GM18520 (cell line): ENCODE results near the gene CD48.
"Not testable (repeated sequence)": the region's sequence is repeated elsewhere in the genome, so short reads cannot be mapped to it uniquely, and the experiment has no call there.

Experiments used
- ATAC-seq: cut with Tn5 transposase; IDR thresholded peaks from one replicate; pipeline ENCODE4 v1.9.1; 2021; ENCODE audit not compliant: unreplicated experiment

The CD48 gene

DNA sequence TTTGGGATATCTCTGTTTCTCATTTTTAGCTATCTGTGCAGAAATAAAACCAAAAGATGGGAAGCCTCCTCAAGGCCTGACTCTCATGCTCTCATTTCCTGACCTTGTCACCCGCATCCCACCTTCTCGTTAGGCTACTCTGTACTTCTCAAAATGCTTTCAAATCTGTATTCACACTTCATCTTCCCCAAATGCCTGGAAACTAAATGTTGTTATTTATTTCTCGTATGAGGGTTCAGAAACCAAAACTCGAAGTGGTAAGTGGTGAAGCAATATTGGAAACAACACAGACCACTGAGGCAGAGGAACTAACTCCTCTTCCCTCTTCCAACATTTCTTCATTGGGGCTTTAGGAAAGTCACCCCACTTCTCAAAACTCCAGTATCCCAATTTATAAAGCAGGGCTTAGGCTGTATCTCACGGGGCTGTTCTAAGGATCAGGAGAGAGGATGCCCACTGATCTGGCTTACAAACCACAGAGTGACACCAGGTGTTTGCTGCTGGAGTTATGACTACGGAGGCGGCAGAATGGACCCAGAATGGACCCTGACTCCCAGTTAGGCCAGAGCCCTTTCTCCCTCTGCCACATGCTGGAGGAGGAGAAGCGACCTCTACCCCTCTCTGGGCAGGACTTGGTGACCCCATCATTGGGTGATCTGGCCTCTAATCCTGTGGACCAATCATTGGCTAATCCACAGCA is 31.0 kb upstream of the CD48 start:
- no peak for ATAC-seq

DNA sequence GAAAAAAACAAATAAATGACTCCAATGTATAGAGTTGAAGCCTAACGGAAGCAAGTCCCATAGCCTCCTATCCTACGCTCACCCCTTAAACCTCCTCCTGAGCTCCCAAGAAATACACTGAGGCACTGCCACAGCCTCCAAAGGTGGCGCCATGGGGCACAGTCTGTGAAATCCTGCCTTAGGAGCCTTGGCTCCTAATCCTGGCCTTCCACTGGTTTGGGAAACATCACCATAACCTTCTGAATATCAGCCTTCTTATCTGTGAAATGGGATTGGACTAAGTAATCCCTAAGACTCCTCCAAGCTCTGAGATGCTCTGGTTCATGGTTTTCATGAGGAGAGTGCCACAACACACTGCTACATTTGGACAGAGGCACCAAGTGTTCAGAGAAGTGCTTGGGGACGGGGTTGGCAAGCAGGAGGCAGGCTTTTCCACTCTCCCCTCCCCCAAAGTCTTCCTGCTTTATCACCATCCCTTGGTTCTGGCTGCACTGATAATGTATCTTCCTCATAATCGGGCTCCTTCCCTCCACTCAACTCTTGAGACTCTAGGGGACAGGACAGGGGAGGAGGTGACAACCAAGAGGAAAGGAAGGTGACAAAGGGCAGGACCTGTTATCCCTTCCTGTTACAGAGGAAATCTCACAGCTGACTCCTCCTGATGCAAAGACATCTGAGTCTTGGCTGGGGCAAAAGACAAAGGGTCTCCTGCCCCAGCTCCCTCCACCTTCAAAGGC is 30.2 kb upstream of the CD48 start:
- ATAC-seq, result no peak

DNA sequence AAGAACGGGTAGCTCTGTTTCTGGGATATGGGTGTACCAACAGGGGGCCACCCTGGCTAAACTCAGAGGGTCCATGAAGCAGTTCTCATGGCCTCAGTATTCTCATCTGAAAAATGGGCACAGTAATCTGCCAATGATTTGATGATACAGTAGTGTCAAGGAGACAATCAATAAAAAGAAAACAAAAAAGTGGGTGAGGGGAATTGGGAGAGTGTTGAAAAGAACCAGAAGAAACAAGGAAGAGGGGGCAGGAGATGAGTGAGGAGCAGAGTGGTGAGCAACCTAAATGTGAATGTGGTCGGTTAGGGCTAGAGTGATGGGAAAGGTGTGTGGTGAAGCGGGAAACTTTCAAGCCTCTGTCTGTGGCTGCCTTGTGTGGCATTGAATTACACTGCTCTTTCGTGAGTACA is 29.5 kb upstream of the CD48 start:
- no peak for ATAC-seq

DNA sequence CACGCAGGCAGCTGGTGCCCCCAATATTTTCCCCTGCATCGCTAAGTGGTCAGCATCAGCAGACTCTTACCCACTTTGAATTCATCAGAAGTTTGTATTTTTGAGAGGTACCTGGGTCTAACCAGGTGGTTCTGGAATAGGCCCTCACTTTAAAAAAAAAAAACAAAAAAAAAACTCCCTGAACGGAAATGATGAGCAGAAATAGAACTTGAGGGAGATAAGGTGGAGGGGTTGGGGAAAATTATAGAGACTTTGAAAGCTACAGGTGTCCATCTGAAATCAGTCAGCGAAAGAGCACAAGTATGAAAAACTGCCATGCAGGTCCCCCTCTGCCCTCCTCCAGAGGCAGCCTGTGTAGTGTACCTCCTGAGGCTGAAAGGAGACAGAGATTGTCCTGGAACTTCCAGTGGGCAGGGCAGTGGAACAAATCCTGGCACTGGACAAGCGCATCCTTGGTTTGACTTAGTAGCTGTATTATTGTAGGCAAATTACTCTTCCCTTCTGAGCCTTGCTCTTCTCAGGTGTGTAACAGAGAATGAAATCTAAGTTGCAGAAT is 28.6 kb upstream of the CD48 start:
- no peak for ATAC-seq

- peak; percentile 31 for ATAC-seq
Measured at GRCh38 chr1:160739098-160739511, 27.5 kb upstream of the CD48 start, which contains the start of gene SLAMF7. Gene SLAMF7 (plus strand): TSS chr1:160739247. CDS start chr1:160739302, 55 bp downstream.

DNA sequence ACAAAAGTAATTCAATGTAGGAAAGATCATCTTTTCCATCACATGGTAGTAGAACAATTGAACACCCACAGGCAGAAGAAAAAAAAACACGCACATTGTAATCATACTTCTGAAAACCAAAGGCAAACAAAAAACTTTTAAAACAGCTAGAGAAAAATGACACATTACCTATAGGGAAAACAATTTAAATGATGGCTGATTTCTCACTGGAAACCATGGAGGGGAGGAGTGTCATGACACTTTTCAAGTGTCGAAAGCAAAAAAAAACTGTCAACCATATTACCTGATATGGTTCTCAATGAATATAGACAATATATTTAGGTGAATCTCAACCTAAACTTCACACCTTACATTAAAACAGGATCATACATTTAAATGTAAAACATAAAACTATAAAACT is 26.6 kb upstream of the CD48 start:
- no peak for ATAC-seq

DNA sequence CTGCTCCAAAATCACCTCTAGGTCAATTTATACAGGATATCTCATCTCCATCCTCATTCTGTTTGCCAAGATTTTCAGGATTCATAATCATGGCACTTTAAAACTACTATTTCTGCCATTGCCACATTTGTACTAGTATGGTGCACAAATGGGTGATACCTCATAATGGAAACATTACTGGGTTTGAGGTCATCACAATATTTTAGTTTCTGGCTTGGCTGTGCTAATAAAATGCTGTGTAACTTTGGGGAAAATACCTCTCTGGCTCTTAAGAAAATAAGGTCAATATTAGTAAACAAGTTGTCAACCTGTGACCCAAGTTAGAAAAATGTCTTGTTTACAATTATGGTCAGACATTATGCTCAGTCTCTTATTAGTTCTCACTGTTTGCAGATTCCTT is 22.7 kb upstream of the CD48 start:
- no peak for ATAC-seq

- no peak for ATAC-seq
Measured at GRCh38 chr1:160733898-160734297, 22.3 kb upstream of the CD48 start.

- ATAC-seq, result no peak
Measured at GRCh38 chr1:160731990-160732389, 20.4 kb upstream of the CD48 start.

DNA sequence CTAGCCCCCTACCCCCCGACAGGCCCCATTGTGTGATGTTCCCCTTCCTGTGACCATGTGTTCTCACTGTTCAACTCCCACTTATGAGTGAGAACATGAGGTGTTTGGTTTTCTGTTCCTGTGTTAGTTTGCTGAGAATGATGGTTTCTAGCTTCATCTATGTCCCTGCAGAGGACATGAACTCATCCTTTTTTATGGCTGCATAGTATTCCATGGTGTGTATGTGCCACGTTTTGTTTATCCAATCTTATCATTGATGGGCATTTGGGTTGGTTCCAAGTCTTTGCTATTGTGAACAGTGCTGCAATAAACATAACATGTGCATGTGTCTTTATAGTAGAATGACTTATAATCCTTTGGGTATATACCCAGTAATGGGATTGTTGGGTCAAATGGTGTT is 19.9 kb upstream of the CD48 start:
- ATAC-seq, result not testable (repeated sequence)

DNA sequence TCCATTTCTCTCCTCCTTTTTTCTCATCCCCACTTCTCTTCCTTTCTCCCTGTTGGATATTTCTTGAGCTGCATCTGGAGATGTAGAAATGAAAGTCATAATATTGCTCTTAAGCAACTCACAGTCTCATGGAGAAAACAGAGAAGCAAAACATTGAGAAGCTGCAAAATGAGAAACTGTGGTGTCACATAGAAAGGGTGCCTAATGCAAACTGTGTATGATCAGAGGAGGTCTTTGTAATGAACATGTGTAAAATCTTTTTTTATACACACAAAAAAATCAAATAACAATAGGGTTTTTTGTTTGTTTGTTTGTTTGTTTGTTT is 15.7 kb upstream of the CD48 start:
- ATAC-seq, result no peak

- peak; percentile 46 for ATAC-seq
Measured at GRCh38 chr1:160726498-160727315, 15.1 kb upstream of the CD48 start.

- ATAC-seq, result peak; percentile 18
Measured at GRCh38 chr1:160726114-160726497, 14.5 kb upstream of the CD48 start.

- no peak for ATAC-seq
Measured at GRCh38 chr1:160724465-160725242, 13.0 kb upstream of the CD48 start.

- ATAC-seq, result no peak
Measured at GRCh38 chr1:160723332-160723731, 11.7 kb upstream of the CD48 start.

DNA sequence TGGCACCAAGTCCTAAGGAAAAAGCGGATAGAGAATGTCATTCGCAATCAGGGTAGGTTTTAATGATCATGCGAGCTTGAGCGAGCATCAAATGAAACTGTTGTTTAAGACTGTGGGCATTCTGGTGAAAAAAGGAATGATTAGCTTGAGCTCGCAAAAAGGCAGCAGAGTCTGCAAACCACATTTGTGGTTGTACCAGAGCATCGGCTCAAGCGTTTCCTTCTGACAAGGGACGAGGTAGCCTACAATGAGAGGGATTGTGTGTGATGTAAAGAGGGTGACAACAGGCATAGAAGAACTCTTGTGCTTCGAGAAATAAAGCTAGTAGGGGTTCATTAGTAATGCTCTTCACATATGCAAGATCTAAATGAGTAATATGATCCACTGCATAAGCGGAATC is 11.1 kb upstream of the CD48 start:
- no peak for ATAC-seq

- ATAC-seq, result no peak
Measured at GRCh38 chr1:160721473-160721872, 9.9 kb upstream of the CD48 start.

GRCh38 chr1:160720356-160721085 is 8.9 kb upstream of the CD48 start:
- ATAC-seq, result no peak

- ATAC-seq, result no peak
Measured at GRCh38 chr1:160718210-160718609, 6.6 kb upstream of the CD48 start.

- ATAC-seq, result no peak
Measured at GRCh38 chr1:160717306-160717705, 5.7 kb upstream of the CD48 start.
